HEK293 (cell line): ENCODE data around the gene SMAD7.

Experiments
- CTCF ChIA-PET: fragments of 350-600 bp; formaldehyde crosslinking; extraction: SDS; loops from one replicate; lab custom pipeline; 2021; ENCODE audit warnings: antibody characterized with exemption; lab: Yijun Ruan, JAX
- POLR2A ChIA-PET: fragments of 300-600 bp; formaldehyde crosslinking; extraction: SDS; loops from one replicate; lab custom pipeline; 2020; ENCODE audit warnings: antibody characterized with exemption, inconsistent platforms; lab: Yijun Ruan, JAX
- H3K27ac ChIP-seq: fragments of 200-500 bp; sonication (Bioruptor generic); 2 replicates; pipeline ENCODE4 v1.5.1; 2014; ENCODE audit warnings: low read depth, low read length, control low read depth, inconsistent platforms; ENCODE audit errors: extremely low read depth
- H3K36me3 ChIP-seq, 2 experiments: fragments of 200-500 bp in 1 of 2; sonication (Bioruptor generic) in 1 of 2; 1 replicate in 1 of 2; 2 replicates in 1 of 2; pipeline ENCODE4 v1.5.1; 2014 to 2017; ENCODE audit warnings: inconsistent platforms in 2 of 2, low read length in 2 of 2; ENCODE audit not compliant: control insufficient read depth in 2 of 2, insufficient read depth in 1 of 2
- H3K4me1 ChIP-seq: fragments of 200-500 bp; sonication (Bioruptor generic); 2 replicates; pipeline ENCODE4 v1.5.1; 2014; ENCODE audit warnings: mild to moderate bottlenecking, low read length, inconsistent platforms; ENCODE audit not compliant: control insufficient read depth, insufficient read depth
- H3K4me3 ChIP-seq: 2 replicates; pipeline ENCODE4 v1.5.1; 2011; ENCODE audit warnings: low read depth, mild to moderate bottlenecking, control low read depth, low read length, moderate library complexity
- H3K9me3 ChIP-seq: fragments of 200-500 bp; sonication (Bioruptor generic); 2 replicates; pipeline ENCODE4 v1.5.1; 2014; ENCODE audit warnings: low read depth, low read length, inconsistent platforms; ENCODE audit not compliant: control insufficient read depth, insufficient read depth
- BCL11B ChIP-seq: fragments of 450-650 bp; formaldehyde crosslinking; IDR thresholded peaks from 2 replicates; pipeline ENCODE4 v1.5.1; 2016; ENCODE audit warnings: low read depth, missing biosample characterization, missing genetic modification characterization
- GLIS2 ChIP-seq: fragments of 450-650 bp; formaldehyde crosslinking; IDR thresholded peaks from 2 replicates; pipeline ENCODE4 v1.5.1; 2016; ENCODE audit warnings: missing biosample characterization, missing genetic modification characterization
- IKZF3 ChIP-seq: fragments of 450-650 bp; IDR thresholded peaks from 2 replicates; pipeline ENCODE4 v1.5.0; 2018; ENCODE audit warnings: missing biosample characterization, mild to moderate bottlenecking, missing genetic modification characterization, moderate library complexity
- PRDM10 ChIP-seq: fragments of 450-650 bp; formaldehyde crosslinking; IDR thresholded peaks from 2 replicates; pipeline ENCODE4 v1.5.1; 2016; ENCODE audit warnings: missing biosample characterization, missing genetic modification characterization
- ZEB2 ChIP-seq: fragments of 450-650 bp; formaldehyde crosslinking; IDR thresholded peaks from 2 replicates; pipeline ENCODE4 v1.5.1; 2016; ENCODE audit warnings: missing biosample characterization, missing genetic modification characterization
- ZFP3 ChIP-seq: fragments of 450-650 bp; formaldehyde crosslinking; IDR thresholded peaks from 2 replicates; pipeline ENCODE4 v1.5.1; 2016; ENCODE audit warnings: low read depth, missing biosample characterization, missing genetic modification characterization
- ZNF140 ChIP-seq: fragments of 450-650 bp; formaldehyde crosslinking; IDR thresholded peaks from 2 replicates; pipeline ENCODE4 v1.5.1; 2016; ENCODE audit warnings: missing biosample characterization, missing genetic modification characterization
- ZNF146 ChIP-seq: fragments of 450-650 bp; formaldehyde crosslinking; IDR thresholded peaks from 2 replicates; pipeline ENCODE4 v1.5.1; 2016; ENCODE audit warnings: missing biosample characterization, missing genetic modification characterization
- ZNF148 ChIP-seq: fragments of 450-650 bp; formaldehyde crosslinking; IDR thresholded peaks from 2 replicates; pipeline ENCODE4 v1.5.0; 2017; ENCODE audit warnings: missing biosample characterization, missing genetic modification characterization, borderline replicate concordance
- ZNF18 ChIP-seq: fragments of 450-650 bp; formaldehyde crosslinking; IDR thresholded peaks from 2 replicates; pipeline ENCODE4 v1.5.1; 2016; ENCODE audit warnings: missing biosample characterization, missing genetic modification characterization
- ZNF274 ChIP-seq, 2 experiments: fragments of 200-500 bp in 1 of 2; fragments of 450-650 bp in 1 of 2; sonication (Bioruptor generic) in 1 of 2; formaldehyde crosslinking in 1 of 2; IDR thresholded peaks; 2 replicates each; pipeline versions ENCODE4 v1.5.1 to v1.6.1; 2014 to 2016; ENCODE audit warnings: borderline replicate concordance in 1 of 2, inconsistent platforms in 1 of 2, low read length in 1 of 2, missing biosample characterization in 1 of 2, missing genetic modification characterization in 1 of 2
- ZNF341 ChIP-seq: fragments of 450-650 bp; formaldehyde crosslinking; IDR thresholded peaks from 2 replicates; pipeline ENCODE4; 2016; ENCODE audit warnings: low read depth, missing biosample characterization, missing genetic modification characterization
- ZNF362 ChIP-seq: fragments of 450-650 bp; formaldehyde crosslinking; IDR thresholded peaks from 2 replicates; pipeline ENCODE4 v1.5.1; 2016; ENCODE audit warnings: missing biosample characterization, missing genetic modification characterization
- ZNF488 ChIP-seq: fragments of 450-650 bp; formaldehyde crosslinking; IDR thresholded peaks from 2 replicates; pipeline ENCODE4 v1.5.1; 2016; ENCODE audit warnings: missing biosample characterization, missing genetic modification characterization
- ZNF548 ChIP-seq: fragments of 450-650 bp; formaldehyde crosslinking; IDR thresholded peaks from 2 replicates; pipeline ENCODE4 v1.5.1; 2016; ENCODE audit warnings: missing biosample characterization, missing genetic modification characterization
- ZNF626 ChIP-seq: fragments of 450-650 bp; sonication (Bioruptor Pico); formaldehyde crosslinking; IDR thresholded peaks from 2 replicates; pipeline ENCODE4 v1.5.1; 2018; ENCODE audit warnings: missing biosample characterization, missing genetic modification characterization, inconsistent platforms
- ZNF704 ChIP-seq: fragments of 450-650 bp; formaldehyde crosslinking; IDR thresholded peaks from 2 replicates; pipeline ENCODE4 v1.5.1; 2016; ENCODE audit warnings: missing biosample characterization, missing genetic modification characterization
- ZNF792 ChIP-seq: fragments of 450-650 bp; formaldehyde crosslinking; IDR thresholded peaks from 2 replicates; pipeline ENCODE4 v1.5.1; 2016; ENCODE audit warnings: missing biosample characterization, missing genetic modification characterization
- ZNF837 ChIP-seq: fragments of 450-650 bp; formaldehyde crosslinking; IDR thresholded peaks from 2 replicates; pipeline ENCODE4 v1.5.1; 2016; ENCODE audit warnings: missing biosample characterization, missing genetic modification characterization

Gene SMAD7

GRCh38 chr18:48950536-48951447 lies at the start of gene SMAD7 (continued):
- TF ChIP-seq GLIS2 (tag by site-specific recombination), result peak; percentile 32
- peak; percentile 51 for TF ChIP-seq ZNF341 (tag by site-specific recombination)
- TF ChIP-seq ZNF18, result no peak
- TF ChIP-seq IKZF3, result peak; percentile 76
- TF ChIP-seq ZNF140 (tag by site-specific recombination), result no peak
- TF ChIP-seq ZNF548 (tag by site-specific recombination), result no peak
- peak; percentile 28; the same call in 1 of the 2 replicates for TF ChIP-seq ZEB2
- TF ChIP-seq ZNF148 (tag by site-specific recombination), result no peak
- TF ChIP-seq ZNF792 (tag by site-specific recombination), result no peak
- TF ChIP-seq ZNF626 (tag by site-specific recombination), result no peak
- no peak for TF ChIP-seq ZNF837 (tag by site-specific recombination)
- TF ChIP-seq ZNF362, result peak; percentile 81
- peak; percentile 20; the same call in 1 of the 2 replicates for TF ChIP-seq PRDM10

- TF ChIP-seq ZNF274 (IDR thresholded peaks at IDR 0.05; ENCODE audit: low read length) (no peak), ZNF274 (tag by site-specific recombination; IDR thresholded peaks at IDR 0.05; ENCODE audit: borderline replicate concordance) (no peak), ZNF488 (tag by site-specific recombination) (0 out of 2 replicates have a peak, but pooled peaks have one; percentile 20), BCL11B (tag by site-specific recombination) (no peak), ZNF704 (tag by site-specific recombination) (no peak), ZFP3 (tag by site-specific recombination) (no peak), ZNF146 (tag by site-specific recombination) (peak; percentile 93)
- H3K4me3 ChIP-seq, result no peak overlapping the region
- ChIA-PET CTCF (interaction anchor here (0.9 kb wide), 1 partner anchor 50 kb away, joined by 3 read pairs; no protein-coding TSS in a partner anchor), POLR2A (interaction anchor here (0.5 to 9.4 kb wide), 3 partner anchors 12 to 51 kb away, joined by 4 to 252 read pairs (median 26); partner anchors contain the start of gene SMAD7)
- no peaks in the 10 kb centered on the region for H3K36me3 ChIP-seq
- peaks cover 28% of the 10 kb centered on the region for H3K4me1 ChIP-seq
- no peaks in the 10 kb centered on the region for H3K9me3 ChIP-seq
- H3K27ac ChIP-seq, result no peak overlapping the region
Measured at GRCh38 chr18:48999569-48999968, 48.8 kb upstream of the SMAD7 start.
